Measurements from ENCODE around the gene TMEM14A. TPM values are rescaled to one million over a fixed set of nuclear protein-coding genes. Genes with fewer than 3 reads are reported as not detected.
"Not testable (repeated sequence)": the region's sequence is repeated elsewhere in the genome, so short reads cannot be mapped to it uniquely, and the experiment has no call there.

TMEM14A gene
- total and polyA plus RNA-seq, 8 donors: 12.4 to 29.6 (median 17.3) TPM

DNA sequence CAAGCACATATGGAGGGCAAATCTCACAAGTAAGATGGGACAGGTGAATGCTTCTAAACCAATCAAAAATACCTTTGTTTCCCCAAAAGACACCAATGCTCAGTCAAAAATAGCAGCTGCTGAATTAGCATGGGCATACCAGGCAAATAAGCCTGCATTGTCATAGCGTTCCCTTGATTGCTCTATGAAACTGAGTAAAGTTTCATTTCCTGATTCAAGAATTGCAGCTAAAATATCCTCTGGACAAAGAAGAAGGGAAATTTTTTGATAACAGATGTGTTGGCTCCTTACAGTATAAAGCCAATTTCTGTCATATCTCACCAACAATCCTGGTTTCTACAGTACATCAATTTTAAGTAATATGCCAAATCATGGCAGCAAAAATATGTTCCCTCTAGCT lies 3.3 kb upstream of the TMEM14A start:
- TF ChIP-seq, protein P1, sequence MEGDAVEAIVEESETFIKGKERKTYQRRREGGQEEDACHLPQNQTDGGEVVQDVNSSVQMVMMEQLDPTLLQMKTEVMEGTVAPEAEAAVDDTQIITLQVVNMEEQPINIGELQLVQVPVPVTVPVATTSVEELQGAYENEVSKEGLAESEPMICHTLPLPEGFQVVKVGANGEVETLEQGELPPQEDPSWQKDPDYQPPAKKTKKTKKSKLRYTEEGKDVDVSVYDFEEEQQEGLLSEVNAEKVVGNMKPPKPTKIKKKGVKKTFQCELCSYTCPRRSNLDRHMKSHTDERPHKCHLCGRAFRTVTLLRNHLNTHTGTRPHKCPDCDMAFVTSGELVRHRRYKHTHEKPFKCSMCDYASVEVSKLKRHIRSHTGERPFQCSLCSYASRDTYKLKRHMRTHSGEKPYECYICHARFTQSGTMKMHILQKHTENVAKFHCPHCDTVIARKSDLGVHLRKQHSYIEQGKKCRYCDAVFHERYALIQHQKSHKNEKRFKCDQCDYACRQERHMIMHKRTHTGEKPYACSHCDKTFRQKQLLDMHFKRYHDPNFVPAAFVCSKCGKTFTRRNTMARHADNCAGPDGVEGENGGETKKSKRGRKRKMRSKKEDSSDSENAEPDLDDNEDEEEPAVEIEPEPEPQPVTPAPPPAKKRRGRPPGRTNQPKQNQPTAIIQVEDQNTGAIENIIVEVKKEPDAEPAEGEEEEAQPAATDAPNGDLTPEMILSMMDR (IDR thresholded peaks at IDR 0.05): no peak
- Histone ChIP-seq H3K27ac (no peak overlapping the region), H3K27me3 (no peaks in the 10 kb centered on the region), H3K4me1 (peaks cover 0 to 10% (median 10%) of the 10 kb centered on the region in 3 donors), H3K4me3 (no peak overlapping the region), H3K36me3 (no peaks in the 10 kb centered on the region), H3K9me3 (no peaks in the 10 kb centered on the region)
- DNase-seq: no peak
- intact Hi-C loops (cut with DNase I): no loop called here
- ATAC-seq: no peak
- 93 to 100% methylated on average over 1 of the region's 1 CpG for WGBS, 2 donors
- no peak for FAIRE-seq

DNA sequence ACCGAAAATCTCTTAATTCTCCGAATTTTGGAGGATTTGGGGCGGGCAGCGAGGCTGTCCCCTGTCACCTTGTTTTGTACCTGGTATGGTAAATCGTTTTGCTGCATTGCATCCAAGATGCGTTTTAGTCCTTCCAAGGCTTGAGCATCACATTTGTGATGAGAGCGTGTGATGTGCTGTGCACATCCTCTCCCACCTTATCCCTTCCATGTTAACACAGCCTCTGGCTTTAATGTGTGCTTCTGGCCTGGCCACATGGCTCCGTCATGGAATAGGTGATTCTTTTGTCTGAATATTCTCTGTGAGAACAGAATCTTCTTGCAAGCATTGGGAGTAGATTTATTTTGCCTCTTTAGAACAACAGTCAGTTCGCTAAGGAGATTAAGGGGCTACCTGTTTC lies 763 bp downstream of the TMEM14A start:
- Histone ChIP-seq H3K27me3 (no peaks in the 10 kb centered on the region), H3K4me1 (peaks cover 3 to 15% (median 10%) of the 10 kb centered on the region in 3 donors), H3K27ac (peak overlapping the region in 1 of 4 donors; percentile 70), H3K36me3 (no peaks in the 10 kb centered on the region), H3K9me3 (no peaks in the 10 kb centered on the region), H3K4me3 (peak overlapping the region; percentile 31 to 64 (median 54))
- no peak for FAIRE-seq
- ATAC-seq: peak in 2 of 4 donors; percentile 5 to 21
- TF ChIP-seq, protein P1 (IDR thresholded peaks at IDR 0.05): no peak
- 58 to 63% methylated on average over 9 of the region's 9 CpGs for WGBS, 2 donors
- intact Hi-C loops (cut with DNase I): no loop called here
- no peak for DNase-seq

DNA sequence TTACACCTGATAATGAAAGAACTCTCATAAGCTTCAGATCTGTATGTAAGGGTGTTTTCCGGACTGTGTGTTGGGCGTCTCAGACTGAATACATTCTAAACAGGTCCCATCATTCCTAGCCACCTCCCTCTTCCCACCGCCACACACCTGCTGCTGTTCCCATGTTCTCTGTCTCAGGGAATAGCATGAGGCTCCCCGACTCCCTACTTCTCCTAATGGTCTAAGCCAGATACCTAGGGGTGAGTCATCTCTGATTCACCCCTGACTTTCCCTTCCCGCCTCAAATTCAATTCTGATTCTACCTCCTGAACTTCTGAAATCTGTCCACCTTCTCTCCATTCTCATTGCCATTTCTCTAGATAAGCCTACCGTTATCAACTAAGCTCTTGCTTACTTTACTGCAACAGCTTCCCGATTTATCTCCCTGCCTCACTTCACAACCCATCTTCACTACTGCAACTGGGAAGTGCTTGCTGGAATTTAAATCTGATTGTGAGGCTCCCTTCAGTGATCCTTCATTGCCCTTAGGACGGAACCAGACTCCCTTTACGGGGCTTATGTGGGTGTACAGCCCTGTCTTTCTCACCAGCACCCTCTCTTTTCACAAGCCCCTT lies 1.6 kb downstream of the TMEM14A start:
- H3K36me3 ChIP-seq: no peaks in the 10 kb centered on the region
- intact Hi-C loops (cut with DNase I): no loop called here
- 48 to 60% methylated on average over 9 of the region's 9 CpGs for WGBS, 2 donors
- H3K4me1 ChIP-seq: peaks cover 3 to 15% (median 10%) of the 10 kb centered on the region in 3 donors
- H3K9me3 ChIP-seq: no peaks in the 10 kb centered on the region
- DNase-seq: peak in 4 of 6 donors; percentile 71 to 84 (median 78)
- TF ChIP-seq, protein P1 (IDR thresholded peaks at IDR 0.05): no peak
- no peaks in the 10 kb centered on the region for H3K27me3 ChIP-seq
- no peak overlapping the region for H3K27ac ChIP-seq
- H3K4me3 ChIP-seq: peak overlapping the region in 2 of 4 donors; percentile 8 to 64
- ATAC-seq: peak; percentile 73 to 74 (median 73)
- FAIRE-seq: no peak

DNA sequence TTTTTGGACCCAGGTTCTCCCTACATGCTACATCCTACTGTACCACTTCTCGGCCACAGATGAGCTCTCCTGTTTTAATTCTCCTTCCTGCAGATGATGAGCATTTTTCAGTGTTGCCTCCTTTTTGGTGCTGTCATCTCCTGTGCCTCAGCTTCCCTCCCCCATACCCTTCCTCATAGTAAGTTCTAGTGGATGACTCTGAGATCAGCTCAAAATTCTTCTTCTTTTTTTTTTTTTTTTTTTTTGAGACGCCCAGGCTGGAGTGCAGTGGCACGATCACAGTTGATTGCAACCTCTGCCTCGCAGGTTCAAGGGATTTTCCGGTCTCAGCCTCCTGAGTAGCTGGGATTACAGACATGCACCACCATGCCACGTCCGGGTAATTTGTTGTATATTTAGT lies 3.8 kb downstream of the TMEM14A start:
- no peak for ATAC-seq
- H3K4me1 ChIP-seq: peaks cover 3 to 15% (median 10%) of the 10 kb centered on the region in 3 donors
- 77 to 80% methylated on average over 7 of the region's 7 CpGs for whole genome bisulfite sequencing, 2 donors

DNA sequence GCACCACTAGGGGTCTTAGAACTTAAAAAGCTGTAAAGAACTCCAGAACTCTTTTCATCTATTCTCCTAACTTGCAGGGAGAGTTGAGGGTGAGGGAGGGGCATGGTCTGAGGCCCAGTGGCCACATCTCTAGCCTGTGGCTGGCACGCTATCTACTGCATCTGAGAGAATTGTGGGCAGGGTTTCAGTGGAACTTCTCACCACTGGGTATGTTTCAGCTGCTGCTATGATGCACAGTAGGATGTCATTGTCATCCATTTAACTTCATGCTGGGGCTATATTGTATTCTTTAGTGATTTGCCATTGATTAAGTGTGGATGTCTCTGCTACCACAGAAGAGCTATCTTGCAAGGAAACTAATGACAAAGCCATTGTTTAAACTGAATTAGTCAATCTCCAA lies 4.5 kb downstream of the TMEM14A start:
- intact Hi-C loops (cut with DNase I): no loop called here
- FAIRE-seq (no peak), DNase-seq (no peak), ATAC-seq (no peak)
- Histone ChIP-seq H3K4me1 (peaks cover 3 to 15% (median 8%) of the 10 kb centered on the region in 3 donors), H3K36me3 (no peaks in the 10 kb centered on the region), H3K27me3 (no peaks in the 10 kb centered on the region), H3K4me3 (no peak overlapping the region), H3K27ac (no peak overlapping the region), H3K9me3 (no peaks in the 10 kb centered on the region)
- 92 to 96% methylated on average over 1 of the region's 1 CpG for WGBS, 2 donors
- TF ChIP-seq, protein P1 (IDR thresholded peaks at IDR 0.05): no peak

More for the DNA sequence above, 3.8 kb downstream of the TMEM14A start:
- intact Hi-C loops (cut with DNase I): no loop called here
- Histone ChIP-seq H3K9me3 (no peaks in the 10 kb centered on the region), H3K27me3 (no peaks in the 10 kb centered on the region), H3K36me3 (no peaks in the 10 kb centered on the region), H3K4me3 (no peak overlapping the region), H3K27ac (no peak overlapping the region)
- TF ChIP-seq, protein P1 (IDR thresholded peaks at IDR 0.05): no peak
- no peak for FAIRE-seq
- no peak for DNase-seq

DNA sequence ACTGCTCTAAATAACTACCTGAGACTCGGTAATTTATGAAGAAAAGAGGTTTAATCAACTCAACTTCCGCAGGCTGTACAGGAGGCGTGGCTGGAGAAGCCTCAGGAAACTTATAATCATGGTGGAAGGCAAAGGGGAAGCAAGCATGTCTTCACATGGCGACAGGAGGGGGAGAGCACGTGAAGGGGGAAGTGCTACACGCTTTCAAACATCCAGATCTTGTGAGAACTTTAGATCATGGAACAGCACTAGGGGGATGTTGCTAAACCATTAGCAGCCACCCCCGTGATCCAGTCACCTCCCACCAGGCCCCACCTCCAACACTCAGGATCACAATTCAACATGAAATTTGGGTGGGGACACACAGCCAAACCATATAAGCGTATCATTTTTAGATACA lies 5.7 kb downstream of the TMEM14A start:
- H3K27ac ChIP-seq; H3K27me3 ChIP-seq; H3K4me3 ChIP-seq; H3K36me3 ChIP-seq; intact Hi-C loops (cut with DNase I); ATAC-seq; FAIRE-seq; DNase-seq; H3K9me3 ChIP-seq: not testable (repeated sequence)
- peaks cover 2 to 11% (median 3%) of the 10 kb centered on the region in 3 donors for H3K4me1 ChIP-seq
- 83 to 90% methylated on average over 8 of the region's 8 CpGs for WGBS, 2 donors
